Myocyte (in vitro differentiated cells): ENCODE data around the gene FGF1. TPM values are rescaled to one million over a fixed set of nuclear protein-coding genes. Genes with fewer than 3 reads are reported as not detected.

Experiments used
- DNase-seq: peaks from one replicate; pipeline ENCODE4 v3.0.0-alpha.2; 2012; ENCODE audit warnings: low read depth
- total RNA-seq: library from RNA; depleted of rRNA; stranded (reverse); fragments of >200 nt; gene quantifications from 2 replicates; pipeline ENCODE4 v1.2.3, GENCODE V29; 2014

The FGF1 gene
- total RNA-seq, 1 donor from 2014 or later: 1.8 TPM

DNA sequence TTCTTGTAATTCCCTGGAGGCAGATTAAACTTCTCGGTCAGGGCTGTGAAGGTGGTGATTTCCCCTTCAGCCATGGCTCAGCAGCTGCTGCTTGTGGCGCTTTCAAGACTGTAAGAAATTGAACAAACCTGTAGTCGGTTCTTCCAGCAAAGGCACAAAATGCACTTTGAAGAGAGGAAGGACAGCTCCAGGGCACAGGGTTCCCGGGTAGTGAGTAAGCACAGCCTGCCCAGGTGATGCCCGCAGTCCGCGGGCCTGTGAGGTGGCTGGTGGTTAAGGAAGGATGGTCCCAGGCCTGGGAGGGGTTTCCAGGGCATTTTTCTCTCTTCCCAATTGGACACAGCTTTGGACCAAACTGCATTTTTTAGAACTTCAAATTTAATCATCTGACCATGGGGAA lies 71.8 kb downstream of the FGF1 start:
- no peak for DNase-seq

GRCh38 chr5:142613271-142613671 lies 72.6 kb downstream of the FGF1 start:
- no peak for DNase-seq

DNA sequence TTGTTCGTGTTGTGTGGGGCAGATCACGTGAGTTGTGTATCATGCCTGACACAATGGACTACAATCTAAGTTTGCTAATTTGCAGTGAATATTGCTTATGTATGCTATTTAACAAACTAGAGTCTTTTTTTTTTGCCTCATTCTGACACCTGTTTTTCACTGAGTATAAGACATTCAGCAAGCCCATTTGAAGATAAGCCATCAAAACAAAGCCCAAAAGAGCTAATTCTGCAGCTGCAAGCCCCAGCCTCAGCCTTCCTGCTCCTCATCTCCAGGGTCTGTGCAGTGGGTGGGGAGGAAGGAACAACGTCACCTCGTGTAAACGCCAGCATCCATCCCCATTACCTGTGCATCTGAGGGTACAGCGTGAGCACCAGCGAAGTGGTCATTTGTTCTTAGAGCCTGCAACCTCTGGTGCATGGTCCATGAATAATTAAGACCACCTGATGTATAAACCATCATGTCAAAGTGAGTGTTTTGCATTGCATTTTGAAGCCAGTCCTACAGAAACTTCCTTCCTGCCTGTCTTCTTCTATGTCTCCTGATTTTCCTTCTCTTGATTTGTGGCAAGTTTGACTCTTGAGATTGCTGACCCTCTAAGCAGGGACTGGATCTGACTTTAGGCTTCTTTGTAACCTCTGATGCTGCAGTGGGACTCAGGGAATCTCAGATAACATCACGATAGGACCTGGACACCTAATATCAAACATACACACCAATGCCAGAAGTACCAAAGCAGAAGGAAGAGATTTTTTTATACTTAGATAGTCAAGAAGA lies 73.2 kb downstream of the FGF1 start:
- no peak for DNase-seq

DNA sequence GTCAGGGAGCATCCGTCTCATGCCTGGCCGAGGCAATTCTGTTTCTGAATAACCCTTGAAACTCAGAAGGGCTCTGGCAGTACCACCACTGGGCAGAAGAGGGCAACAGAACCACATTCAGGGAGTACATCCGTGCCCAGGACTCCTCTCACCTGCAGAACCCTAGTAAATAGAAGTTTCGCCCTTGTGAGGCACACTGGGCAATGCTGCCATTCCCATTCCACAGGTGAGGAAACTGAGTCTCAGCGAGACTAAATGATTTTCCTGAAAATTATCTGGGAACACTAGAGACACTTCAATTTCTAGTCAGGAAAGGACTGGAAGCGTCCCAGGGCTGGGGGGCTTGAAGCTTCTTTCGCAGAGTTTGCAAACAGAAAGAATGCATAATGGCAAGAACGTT lies 74.7 kb downstream of the FGF1 start:
- DNase-seq: peak; percentile 64

DNA sequence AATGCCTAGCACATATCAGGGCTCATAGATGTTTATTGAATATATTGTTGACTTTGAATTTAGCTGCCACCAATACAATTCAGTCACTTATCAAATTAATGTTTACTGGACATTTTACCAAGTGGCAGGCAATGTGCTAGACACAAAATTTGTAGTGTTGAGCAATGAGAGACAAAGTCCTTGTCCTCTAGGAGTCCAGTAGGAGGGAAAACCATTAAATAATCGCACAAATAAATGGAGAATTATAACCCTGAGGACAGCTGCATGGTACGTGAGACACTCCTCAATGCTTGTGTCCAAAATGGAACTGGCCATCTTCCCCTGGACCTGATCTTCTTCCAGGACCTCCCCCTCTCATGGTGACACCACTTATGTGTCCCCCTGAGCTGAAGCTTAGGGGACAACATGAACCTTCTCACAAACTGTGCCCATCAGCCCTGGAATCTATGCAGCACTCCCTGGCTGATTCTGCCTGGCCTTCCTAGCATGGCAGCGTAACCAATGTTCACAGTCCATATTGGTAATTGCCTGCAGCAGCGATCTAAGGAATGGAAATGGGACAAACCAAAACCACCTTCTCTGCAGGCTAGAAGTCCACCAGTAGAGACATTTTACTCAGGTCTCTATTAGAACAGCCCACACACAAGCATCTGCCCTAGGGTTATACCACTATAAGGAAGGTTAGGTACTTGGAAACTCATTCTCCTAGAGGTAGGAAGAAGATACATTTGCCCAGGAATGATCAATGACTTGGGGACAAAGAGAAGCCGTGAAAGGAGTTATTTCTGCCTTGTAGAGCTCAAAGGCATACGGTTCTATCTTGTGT lies 75.5 kb downstream of the FGF1 start:
- no peak for DNase-seq

GRCh38 chr5:142609142-142609541 lies 76.7 kb downstream of the FGF1 start:
- no peak for DNase-seq

DNA sequence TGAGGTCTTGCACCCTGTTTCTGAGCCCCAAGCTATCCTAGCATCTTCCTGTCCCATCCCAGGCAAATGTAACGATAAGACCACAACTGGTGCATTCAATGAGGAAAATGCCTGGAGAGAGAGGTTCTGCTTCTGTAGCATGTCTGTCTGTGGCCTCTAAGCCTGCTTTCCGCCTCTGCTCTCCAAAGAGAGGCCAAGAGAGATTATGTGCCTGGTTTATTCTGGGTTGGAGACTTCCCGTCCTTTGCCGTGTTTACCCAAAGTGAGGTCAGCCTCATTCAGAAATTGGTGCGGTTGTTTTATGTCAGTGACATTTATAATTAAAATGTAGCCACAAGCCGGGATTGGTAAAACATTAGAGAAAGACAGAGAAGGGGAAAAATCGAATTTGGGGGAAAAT lies 77.8 kb downstream of the FGF1 start:
- no peak for DNase-seq

DNA sequence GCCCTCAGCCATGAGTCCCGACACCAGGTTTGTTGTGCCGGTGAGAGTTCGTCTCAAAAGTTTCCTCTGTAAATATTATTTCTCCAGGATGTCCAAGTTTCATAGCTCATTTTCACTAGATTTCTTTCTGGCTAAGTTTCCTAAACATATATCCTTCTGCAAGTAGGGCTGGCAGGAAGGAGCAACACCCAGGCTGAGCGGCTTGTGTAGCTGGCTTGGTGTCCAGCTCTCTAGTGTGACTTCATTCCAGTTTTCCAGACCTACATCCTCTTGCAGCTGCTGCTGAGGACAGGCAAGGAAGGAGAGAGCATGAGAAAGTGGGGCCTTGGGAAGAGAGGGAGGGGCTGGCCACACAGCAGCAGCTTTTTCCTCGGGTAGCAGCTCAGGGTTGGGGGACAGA lies 80.3 kb downstream of the FGF1 start:
- peak; percentile 35 for DNase-seq

DNA sequence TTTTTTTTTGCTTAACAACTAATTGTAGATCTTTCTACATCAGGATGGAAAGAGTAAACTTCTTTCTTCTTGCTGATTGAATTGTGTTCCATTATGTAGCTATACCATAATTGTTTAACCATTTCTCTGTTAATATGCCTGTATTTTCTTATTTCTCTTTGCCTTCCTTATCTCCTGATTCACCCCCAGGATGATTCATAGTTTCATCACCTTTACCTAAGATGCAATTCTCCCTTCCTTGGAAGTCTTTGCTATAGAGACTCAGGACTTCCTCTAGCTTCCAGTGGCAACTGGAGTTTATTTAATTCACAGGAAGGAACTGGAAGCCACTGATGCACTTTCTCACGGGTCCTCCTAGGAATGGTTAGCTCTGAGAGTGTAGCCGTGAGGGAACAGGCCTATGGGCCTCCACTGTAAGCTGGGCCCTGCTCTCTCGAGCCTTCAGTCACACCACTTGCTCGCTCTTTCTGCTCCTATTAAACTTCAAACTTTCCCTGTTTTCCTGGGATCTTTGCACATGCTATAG lies 83.1 kb downstream of the FGF1 start:
- DNase-seq: no peak

DNA sequence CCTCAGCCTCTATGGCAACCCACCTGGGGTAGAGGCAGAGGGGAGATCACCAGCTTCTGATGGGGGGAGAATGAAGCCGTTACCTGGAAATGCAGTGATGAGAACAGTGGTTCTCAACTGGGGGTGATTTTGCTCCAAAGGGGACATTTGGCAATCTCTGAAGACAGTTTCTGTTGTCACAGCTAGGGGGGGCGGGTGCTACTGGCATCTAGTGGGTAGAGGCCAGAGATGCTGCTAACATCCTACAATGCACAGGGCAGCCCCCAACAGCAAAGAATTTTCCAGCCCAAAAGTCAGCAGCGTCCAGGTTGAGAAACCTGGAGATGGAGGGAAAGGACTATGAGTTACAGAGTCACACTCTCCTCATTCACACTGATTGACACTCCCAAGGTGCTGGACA lies 84.5 kb downstream of the FGF1 start:
- no peak for DNase-seq

- peak; percentile 37 for DNase-seq
These were observed 85.1 kb downstream of the FGF1 start for GRCh38 chr5:142600611-142601358.

GRCh38 chr5:142600092-142600491 lies 85.8 kb downstream of the FGF1 start:
- DNase-seq: no peak

- DNase-seq: no peak
These were observed 87.6 kb downstream of the FGF1 start for GRCh38 chr5:142598338-142598700.

- DNase-seq: peak; percentile 65
These were observed 88.1 kb downstream of the FGF1 start for GRCh38 chr5:142597546-142598337.

GRCh38 chr5:142597025-142597424 lies 88.9 kb downstream of the FGF1 start:
- no peak for DNase-seq

DNA sequence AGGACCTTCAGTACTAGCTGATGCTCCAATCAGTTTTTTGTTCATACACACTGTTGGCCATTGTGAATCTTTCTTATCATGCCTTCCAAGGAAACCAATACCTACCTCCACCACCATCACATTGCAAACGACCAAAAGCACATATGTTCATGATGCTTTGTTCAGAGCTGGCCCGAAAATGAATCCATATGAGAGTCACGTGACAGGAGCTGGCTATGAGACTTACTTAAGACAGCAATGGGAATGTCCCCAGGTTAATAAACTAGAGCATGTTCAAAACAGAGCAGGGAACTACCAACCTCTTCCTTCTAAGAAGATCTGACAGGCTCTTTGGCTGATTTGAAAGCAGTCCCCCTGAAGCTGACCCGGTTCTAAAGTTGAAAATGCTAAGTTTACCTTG lies 93.5 kb downstream of the FGF1 start:
- no peak for DNase-seq

DNA sequence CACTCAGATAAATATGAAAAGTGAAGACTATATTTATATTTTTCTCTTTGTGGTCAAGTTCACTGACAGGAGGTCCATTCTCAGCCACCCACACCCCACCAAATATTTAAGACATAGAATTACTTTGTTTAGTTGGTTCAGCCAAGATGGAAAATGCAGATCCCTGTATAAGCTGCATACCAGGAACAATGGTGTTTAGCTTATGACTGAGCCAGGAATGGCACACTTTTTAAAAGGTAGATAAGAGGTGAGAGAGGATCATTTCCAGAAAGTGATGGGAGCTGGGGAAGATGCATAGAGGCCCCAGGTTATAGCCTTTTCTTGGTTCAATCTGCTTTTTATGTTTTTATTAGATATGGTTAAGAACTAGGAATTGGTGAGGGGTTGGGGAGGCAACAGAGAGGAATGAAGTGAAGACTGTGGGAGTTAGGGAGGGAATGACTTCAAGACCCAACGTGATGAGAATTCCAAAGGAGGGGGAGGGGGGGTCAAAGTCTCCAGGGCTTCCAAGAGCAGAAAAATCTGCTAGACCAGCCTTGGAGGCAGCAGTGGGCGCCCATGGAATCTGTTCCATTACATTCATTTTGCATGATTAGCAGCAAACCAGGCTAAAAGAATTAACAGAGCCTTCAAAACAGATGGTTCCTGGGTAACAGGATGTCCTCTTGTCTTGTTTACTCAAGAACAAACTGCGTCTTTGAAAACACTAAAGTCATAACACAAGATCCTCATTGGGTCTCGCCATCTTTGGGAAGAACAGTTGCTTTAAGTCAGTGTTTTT lies 95.2 kb downstream of the FGF1 start:
- no peak for DNase-seq

DNA sequence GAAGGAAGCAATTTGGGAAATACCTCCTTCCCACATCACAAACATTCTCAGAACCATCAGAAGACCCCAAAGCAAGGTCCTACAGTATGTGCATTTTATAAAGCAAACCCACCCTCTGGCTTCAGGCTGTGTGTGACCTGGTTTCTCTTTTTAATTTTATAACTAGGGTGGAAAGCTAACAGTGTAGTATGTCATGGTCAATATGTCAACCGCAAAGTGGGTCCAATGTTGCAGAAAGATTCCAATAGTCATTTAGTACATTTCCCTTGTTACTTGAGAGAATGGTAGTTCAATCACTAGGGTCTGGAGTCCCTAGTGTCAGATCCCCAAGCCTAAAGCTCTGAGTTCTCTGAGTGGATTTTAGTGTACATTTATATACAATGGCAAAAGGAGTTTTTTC lies 96.2 kb downstream of the FGF1 start:
- no peak for DNase-seq

DNA sequence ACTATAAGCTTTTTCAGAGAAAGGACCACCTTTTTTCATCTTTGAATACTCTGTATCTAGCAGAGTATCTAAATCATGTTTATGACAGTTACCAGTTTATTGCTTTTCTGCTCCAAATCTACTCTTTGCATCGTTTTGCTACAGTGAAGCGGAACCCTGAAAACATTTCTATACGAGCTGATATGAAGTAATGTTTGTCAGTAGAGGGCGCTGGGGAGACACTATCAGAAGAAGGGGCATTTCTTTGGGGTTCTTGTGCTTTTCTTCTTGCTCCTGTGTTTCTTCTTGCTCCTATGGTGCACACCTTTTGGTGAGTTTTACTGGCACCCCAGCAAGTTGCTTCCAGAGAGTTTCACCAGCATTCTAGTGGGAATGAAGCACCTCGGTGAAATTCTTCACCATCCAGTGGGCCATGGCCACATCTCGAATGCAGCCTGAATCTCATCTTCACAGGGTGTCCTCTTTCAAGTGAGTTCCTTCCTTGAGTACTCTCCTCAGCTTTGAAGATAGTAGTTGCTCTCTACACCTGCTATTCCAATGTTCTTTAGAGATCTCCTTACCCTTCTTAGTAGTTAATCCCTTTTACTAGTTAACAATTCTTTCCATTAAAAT lies 98.4 kb downstream of the FGF1 start:
- peak; percentile 39 for DNase-seq

GRCh38 chr5:142586552-142586951 lies 99.3 kb downstream of the FGF1 start:
- DNase-seq: no peak
